NCI-H1436 (cell line): ENCODE data around the gene ADGRD2.
A peak's percentile ranks its signal among the peaks of the same experiment; 100 is the strongest.
"Not testable (repeated sequence)": the region's sequence is repeated elsewhere in the genome, so short reads cannot be mapped to it uniquely, and the experiment has no call there.

Experiments
- DNase-seq: peaks from one replicate; lab custom pipeline; 2025; lab: John Stamatoyannopoulos, UW

ADGRD2 gene, protein sequence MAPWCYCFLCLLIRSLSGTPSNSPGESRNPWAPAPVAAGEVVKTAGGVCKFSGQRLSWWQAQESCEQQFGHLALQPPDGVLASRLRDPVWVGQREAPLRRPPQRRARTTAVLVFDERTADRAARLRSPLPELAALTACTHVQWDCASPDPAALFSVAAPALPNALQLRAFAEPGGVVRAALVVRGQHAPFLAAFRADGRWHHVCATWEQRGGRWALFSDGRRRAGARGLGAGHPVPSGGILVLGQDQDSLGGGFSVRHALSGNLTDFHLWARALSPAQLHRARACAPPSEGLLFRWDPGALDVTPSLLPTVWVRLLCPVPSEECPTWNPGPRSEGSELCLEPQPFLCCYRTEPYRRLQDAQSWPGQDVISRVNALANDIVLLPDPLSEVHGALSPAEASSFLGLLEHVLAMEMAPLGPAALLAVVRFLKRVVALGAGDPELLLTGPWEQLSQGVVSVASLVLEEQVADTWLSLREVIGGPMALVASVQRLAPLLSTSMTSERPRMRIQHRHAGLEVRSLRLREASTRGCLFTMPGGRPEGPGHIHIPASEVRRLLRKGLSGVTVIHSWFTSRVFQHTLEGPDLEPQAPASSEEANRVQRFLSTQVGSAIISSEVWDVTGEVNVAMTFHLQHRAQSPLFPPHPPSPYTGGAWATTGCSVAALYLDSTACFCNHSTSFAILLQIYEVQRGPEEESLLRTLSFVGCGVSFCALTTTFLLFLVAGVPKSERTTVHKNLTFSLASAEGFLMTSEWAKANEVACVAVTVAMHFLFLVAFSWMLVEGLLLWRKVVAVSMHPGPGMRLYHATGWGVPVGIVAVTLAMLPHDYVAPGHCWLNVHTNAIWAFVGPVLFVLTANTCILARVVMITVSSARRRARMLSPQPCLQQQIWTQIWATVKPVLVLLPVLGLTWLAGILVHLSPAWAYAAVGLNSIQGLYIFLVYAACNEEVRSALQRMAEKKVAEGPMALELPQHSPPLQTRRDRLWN

DNA sequence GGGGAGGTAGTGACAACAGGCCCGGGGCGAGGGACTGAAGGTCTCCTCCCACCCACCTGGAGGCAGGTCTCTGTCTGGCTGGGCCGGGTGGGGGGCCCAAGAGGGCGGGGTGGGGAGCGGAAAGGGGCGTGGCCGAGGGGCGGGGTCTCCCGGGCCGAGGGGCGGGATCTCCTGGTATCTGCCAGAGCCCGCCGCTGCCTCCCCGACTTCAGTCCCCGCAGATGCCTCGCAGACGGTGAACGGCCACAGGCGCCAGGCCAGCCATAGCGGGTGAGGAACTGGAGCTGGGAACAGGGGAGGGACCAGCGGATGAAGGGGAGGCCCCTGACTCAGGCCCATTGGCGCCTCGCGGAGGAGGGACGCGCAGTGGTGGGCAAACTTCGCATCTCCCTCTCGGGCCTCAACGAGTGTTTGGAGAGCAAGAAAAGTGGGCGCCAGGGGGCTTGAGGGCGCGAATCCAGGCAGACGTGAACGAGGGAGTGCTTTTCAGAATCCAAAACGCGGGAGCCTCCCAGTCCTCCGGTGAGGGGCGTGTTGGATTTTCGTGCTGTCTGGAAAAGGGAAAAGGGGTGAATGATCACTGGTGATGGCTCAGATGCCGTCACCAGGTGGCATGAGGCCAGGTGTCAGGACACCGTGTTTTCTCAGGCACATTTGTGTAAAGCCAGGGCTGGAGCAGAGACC, at the start of gene ADGRD2:
Gene ADGRD2, plus strand, starts transcription at position 211 of the 684 bp plus-strand sequence. CDS start 1,216 bp downstream, outside the sequence.
- DNase-seq: peak; percentile 33

DNA sequence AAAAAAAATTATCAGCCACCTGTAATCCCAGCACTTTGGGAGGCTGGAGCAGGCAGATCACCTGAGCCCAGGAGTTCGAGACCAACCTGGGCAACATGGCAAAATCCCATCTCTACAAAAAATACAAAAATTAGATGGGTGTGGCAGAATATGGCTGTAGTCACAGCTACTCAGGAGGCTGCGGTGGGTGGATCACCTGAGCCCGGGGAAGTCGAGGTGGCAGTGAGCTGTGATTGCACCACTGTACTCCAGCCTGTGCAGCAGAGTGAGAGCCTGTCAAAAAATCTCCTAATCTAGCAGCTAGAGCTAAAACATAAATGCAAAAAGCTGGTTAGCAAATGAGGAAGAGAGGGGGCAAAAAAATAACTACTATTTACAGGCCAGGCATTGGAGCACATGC, 47.0 kb upstream of the ADGRD2 start:
- DNase-seq: no peak

DNA sequence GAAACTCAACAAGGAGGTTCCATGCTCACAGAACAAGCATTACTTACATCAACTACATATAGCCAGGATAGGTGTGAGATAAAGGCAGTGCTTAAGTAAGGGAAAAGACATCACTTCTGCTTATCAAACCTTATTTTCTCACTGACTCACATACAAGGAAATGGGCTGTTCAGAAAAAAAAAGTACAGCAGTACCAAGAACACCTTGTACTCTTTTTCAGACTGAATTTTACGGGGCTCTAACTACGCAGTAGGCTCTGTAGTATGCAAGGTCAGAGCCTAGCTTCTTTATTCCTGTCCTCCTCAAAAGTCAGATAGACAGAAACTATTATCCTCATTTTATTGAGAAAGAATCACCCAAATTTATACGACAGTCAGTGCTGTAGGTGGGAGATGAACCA, 40.8 kb upstream of the ADGRD2 start:
- no peak for DNase-seq

DNA sequence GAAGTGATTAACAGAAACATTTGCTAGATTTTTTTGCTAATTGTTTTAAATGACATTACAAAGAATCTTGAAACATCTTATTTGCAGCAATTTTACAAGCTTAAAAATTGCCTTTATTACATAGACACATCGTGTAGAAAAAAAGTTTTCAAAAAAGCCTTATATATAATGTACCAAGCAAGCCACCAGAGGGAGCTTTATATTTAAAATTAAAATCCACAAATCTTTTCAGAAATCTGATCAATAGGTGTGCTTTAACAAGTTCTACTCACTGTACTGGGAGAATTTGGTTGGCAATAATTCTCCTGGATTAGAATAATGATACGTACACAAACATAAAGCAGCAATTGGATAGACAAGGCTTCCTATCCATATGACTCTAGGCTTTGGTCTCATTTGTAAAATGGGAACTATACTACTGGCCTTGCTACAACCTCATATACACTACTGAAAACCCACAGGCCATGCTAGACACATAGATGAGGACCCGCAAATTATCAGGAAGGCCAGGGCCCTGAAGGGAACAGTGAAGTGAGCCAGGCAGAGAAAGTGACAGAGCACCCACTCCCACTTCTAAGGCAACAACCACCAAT, 39.8 kb upstream of the ADGRD2 start:
- DNase-seq: no peak

DNA sequence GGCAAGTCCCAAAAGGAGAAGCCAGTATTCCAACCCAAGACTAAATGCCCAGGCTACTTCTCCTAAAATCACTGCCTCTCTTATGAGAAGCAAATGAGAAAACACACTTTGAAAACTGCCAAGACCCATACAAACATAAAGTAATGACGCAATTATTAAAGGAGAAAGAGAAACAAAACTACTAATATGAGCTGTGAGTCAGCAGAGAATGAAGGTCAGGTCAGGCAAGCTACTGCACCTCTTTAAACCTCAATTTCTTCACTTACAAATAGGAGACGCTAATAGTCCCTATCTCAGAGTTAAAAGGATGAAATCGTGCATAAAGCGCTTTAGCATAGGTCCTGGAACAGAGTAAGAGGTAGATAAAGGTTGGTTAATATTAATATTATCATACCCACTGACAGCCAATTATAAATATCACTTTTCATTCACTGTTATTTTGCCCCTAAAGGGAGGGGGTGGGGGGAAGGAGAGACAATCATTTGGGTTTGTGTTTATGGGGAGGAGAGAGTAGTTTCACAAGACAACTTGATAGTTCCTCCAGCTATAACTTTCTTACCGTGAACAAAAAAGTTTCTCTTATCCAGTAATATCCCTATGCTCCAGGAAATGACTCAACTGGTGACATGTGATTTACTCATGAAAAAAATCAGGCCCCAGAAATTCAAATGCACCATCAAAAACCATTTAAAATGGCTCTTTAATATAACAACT, 38.6 kb upstream of the ADGRD2 start:
- DNase-seq: no peak

DNA sequence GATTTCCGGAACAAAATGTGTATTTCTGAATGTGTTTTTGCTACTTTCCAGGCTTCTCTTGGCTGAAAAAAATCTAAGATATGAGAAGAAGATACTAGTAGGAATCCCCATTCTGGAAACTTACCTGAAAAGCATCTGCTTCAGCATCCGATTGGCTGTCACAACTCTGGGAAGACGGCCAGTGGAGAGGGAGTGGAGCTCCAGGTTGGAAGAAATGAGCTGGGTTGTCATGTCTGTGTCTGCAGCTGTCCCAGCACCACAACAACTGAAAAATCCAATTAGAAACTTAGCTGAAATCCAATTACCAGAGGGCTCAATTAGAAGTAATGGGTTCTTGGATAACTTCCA, 38.0 kb upstream of the ADGRD2 start:
- no peak for DNase-seq

DNA sequence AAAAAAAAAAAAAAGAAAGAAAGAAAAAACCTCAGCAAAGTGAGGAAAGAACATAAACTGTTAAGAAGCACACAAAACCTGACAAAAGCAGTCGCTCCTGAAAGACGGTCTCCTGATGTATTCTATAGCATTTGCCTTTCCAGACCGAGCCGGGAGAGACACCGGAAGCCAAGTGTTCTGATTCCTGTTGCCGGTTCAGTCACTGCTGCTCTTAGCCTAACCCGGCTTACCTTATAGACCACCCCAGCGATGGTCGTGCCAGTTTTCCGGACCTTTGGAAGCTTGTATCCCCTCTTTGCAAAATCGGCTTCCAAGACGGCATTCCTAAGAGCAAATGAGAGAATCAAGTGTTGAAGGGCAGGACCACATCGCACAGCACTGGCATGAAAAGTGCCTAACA, 35.6 kb upstream of the ADGRD2 start:
- DNase-seq: no peak

DNA sequence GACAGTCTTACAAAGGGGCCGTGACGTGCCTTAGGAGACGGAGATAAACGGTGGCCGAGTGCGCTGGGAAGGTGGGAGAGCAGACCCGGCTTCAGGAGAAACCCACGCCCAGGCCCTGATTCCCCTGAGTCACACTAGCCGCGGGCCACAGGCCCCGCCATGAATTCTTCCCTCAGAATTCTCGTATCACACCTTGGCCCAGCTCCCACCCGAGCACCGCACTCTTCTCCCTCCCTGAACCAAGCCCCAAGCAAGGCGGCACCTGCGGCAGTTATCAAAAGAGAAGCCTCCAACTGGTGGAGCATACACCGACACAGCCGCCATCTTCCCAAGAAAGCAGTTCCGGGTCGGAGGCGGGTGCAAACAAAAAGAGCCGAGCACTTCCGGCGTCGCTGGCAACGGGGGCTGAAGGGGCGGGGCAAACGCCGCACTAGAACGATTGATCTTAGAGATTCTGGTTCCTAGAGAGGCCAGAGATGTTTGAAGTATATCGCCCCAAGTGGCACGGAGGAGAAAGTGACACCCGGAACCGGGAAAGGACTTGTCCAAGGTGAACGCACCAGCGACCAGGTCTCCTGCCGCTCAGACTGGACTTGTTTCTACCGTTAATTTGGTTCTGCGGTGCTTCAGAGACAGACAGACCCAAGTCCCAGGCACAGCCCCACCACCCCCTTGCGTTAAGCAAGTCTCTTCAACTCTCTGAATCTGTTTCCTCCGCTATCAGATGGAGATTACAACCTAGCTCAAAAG, 35.0 kb upstream of the ADGRD2 start, which contains the start of gene PSMB7:
Gene PSMB7, minus strand, starts transcription at position 341 of the 750 bp plus-strand sequence. Its CDS starts 17 bp downstream, at position 324.
- DNase-seq: peak; percentile 98

DNA sequence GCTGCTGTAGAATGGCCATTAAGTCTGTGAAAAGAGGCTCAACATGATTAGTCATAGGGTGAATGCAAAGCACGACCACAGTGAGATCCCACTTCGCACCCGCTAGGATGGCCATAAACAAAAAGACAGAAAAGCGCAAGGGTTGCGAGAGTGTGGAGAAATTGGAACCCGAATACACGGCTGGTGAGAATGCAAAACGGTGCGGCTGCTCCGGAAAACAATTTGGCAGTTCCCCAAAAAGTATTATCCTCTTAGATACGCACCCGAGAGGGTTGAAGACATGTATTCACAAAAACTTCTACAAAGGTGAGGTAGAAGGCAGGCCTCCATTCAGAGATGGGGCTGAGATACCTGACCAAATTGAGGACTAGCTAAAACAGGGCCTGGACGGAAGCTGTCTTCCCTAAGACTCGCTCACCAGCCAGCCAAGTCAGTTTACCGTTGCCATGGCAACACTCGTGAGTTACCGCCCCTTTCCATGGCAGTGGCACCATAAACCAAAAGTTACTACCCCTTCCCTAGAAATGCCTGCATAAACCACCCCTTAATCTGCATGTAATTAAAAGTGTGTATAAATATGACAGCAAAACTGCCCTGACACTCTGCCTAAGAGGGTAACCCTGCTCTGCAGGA, 34.3 kb upstream of the ADGRD2 start:
- DNase-seq: no peak

DNA sequence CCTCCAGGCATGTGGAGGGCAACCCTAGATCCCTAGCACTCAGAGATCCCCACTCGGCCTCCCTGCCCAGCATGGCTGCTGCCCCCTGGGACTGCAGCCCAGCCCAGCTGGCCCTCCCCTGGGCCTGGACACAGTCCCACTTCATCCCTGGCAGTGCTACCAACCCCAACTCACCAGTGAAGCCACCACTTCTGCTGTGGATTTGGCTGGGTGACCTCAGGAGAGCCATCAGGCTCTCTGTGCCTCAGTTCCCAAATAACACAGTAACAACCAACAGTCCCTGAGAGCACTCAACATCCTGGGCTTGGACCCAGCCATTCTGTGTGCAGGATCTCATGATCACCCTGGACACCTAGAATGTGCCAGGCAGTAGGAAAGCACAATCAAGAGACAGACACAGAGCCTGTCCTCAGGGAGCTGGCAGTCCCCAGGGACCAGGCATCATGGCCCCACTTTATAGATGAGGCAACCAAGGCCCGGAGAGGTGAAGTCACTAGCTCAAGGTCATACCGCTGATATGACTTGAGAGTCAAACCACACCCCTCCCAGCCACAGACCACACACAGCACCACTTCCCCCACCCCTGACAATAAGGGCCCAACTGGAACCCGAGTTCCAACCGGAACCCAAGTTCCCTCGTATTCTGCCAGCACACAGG, 30.3 kb upstream of the ADGRD2 start:
- DNase-seq: no peak

DNA sequence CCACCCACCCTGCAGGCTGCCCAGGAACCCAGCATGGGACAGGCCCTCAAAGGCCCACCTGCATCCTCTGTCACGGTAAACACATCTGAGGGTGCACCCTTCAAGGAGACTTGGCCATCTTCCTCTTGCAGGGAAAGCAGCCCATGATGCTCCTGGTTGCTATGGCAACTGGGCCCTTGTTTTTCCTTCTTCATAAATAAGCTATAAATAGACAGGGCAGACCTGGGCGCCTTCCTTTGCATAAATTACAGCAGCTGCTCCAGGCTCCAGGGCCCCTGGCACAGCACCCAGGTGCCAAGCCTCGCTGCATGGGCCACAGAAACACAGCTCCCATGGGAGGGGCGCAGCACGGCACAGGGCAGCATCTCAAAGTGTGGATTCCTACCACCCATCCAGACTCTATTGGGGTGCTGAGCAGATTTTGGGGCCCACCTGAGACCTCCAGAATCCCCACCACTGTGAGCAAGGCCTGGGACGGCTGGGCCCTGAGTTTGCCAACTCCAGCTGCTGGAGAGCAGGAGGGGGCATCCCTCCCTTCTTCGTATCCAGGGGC, 29.2 kb upstream of the ADGRD2 start:
- peak; percentile 85 for DNase-seq

DNA sequence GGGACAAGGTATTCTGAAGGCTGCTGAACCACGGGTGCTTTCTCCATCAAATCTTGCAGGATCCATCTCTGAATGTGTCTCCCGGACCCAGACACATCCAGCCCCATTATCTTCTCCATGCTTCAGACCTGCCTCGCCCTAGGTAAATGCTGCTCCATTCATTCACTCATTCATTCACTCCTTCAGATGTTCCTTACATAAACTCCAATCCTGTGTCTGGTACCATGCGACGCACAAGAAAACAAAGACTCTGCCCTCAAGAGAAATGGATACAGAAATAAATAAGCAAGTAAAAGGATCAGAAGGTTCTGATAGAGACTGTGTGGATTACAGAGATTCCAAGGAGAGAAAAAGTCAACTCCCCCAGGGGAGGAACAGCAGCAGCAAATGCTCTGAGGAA, 27.1 kb upstream of the ADGRD2 start:
- no peak for DNase-seq

DNA sequence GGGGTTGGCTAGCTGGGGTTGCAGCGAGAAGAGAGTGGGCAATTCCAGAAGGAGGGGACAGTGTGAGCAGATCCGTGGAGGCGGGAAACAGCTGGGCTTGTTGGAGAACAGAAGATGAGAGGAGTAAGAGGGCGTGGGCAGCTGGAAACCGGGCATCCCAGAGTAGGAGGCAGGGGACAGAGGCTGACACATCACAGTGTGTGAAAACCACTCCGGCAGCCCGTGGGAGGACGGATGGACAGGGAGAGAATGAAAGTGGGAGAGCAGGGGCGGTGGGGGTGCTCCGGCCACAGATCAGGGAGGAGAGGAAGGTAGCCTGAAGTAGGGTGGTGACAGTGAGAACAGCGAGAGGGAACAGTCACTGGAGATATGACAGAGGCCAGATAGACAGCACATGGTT, 26.7 kb upstream of the ADGRD2 start:
- no peak for DNase-seq

DNA sequence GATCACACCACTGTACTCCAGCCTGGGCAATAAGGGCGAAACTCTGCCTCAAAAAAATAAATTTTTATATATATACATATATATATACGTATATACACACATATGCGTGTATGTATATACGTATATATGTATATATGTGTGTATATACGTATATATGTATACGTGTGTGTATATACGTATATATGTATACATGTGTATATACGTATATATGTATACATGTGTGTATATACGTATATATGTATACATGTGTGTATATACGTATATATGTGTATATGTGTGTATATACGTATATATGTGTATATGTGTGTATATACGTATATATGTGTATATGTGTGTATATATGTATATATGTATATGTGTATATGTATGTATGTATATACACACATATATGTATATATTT, 24.5 kb upstream of the ADGRD2 start:
- DNase-seq: not testable (repeated sequence)

DNA sequence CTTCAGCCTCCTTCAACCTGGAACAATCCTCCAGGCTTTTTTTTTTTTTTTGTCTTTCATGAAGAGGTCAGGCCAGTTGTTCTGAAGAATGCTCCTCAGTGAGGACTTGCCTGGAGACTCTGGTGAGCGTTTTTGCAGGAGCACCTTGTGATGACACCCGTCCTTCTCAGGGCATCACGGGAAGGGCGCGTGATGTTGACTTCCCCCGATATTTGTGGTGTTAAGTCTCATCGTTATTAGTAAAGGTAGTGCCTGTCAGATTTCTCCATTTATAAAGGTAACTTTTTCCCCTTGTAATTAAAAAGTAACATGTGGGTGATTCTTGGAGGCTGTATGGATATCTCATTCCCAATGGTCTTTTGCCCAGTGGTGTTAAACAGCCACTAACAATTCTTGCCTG, 23.9 kb upstream of the ADGRD2 start:
- DNase-seq: no peak

DNA sequence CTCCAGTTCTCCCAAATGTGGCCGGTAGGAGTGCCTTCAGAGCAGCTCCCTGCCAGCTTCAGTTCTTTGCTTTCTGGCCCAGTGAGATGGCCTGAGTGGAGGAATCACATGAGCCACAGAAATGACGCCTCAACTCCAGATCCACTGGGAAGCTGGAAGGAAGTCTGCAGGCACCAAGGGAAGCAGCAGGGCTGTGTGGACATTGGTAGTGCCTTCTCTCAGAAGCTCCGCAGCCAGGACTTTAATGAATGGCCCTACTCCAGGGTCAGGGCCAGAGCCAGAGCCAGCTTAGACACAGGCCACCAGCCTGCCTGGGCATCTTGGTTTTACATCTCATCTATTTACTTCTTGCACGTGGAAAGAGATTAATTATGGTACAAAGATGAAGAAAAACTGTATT, 23.0 kb upstream of the ADGRD2 start:
- DNase-seq: no peak

DNA sequence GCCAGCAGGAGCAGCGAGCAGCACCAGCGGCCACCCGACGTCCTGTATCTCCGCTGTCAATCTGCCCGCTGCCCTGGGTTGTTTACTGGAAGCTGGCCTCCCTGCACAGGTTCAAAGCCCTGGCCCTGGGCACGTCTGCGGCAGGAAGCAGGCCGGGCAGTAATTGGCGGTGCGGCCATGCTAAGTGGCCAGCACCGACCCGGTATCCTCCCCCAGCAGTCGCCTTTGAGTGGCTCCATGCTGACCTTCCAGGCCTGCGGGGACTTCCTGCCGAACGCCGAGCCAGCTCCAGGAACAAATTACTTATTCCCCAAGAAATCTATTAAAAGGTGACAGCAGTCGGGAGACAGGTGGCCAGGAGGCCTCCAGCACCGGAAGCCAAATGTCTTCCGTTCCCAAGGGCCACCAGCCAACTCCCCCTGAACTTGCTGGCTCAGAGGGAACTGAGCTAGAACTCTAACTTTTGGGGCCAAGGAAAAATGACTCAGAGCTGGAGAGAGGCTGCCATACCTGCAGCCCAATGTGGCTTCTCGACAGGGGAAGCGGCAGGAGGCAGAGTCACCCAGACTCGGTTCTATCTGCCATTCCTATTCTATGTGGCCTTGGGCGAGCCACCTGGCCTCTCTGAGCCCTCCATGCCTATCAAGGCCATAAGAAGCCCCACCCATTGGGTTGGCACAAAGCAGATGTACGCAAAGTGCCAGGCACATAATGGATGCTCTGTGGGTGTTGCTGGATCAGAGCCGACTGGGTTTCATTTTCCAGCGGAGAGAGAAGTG, 21.3 kb upstream of the ADGRD2 start:
- DNase-seq: no peak

DNA sequence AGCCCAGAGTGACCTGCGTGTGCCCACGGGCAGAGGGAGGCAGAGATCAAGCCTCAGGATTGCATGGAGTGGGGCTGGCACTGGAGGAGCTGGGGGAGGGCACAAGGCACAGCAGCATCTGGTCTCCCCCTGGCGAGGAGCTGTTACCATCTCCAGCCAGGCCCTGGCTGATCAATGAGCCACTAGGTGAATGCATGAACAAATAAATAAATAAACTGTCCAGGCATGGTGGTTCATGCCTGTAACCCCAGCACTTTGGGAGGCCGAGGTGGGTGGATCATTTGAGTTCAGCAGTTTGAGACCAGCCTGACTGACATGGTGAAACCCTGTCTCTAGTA, 20.8 kb upstream of the ADGRD2 start:
- no peak for DNase-seq

DNA sequence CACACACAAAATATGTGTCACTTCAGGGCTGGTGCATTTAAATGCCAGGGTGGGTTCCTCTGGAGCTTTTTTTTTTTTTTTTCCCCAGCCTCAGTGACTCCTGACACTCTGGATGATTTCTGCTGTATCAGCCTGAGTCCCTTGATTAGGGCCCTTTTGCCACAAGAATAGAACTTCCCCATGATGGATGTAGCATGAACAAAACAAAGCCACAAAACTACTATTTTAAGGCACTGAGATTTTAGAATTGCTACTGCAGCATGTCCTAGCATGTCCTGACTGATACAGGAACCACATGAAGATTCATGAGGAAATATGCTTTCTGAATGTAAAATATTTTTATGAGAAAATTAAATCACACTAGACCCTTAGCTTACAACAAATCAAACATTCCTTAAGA, 13.9 kb upstream of the ADGRD2 start:
- DNase-seq: no peak
